Choroid plexus epithelial cell (primary cell): Measurements from ENCODE around the gene STK10.

Source experiments
- DNase-seq: peaks from one replicate; pipeline ENCODE4 v3.0.0-alpha.2; 2010; ENCODE audit warnings: low read depth
- H3K4me3 ChIP-seq: 2 replicates; pipeline ENCODE4 v1.5.1; 2011; ENCODE audit warnings: low read depth, mild to moderate bottlenecking, control low read depth, low read length, moderate library complexity
- TF ChIP-seq, protein P1 (sequence below): conservative IDR thresholded peaks from 2 replicates; pipeline ENCODE4 v1.5.1; 2011; ENCODE audit warnings: low read depth, mild to moderate bottlenecking, control low read depth, inconsistent platforms, low read length, moderate library complexity

The STK10 gene

DNA sequence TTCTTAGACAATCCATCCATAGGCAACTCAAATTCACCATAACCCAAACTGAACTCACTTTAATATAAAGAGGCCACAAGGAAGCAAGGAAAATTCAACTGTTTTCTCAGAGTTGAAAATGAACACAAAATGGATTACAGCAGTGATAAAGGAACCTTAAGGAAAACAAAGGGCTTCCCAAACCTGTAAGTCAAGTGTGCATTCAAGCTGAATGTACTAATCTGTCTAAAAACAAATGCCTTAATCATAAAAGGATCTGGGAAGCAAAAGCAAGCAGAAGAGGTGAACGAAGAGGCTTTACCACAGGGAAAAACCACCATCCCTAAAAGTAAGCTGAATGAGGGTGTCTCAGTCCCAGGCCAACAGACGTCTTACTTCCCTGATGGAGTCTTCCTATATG is 195.2 kb downstream of the STK10 start:
- DNase-seq: no peak
- H3K4me3 ChIP-seq: no peak overlapping the region
- TF ChIP-seq, protein P1, sequence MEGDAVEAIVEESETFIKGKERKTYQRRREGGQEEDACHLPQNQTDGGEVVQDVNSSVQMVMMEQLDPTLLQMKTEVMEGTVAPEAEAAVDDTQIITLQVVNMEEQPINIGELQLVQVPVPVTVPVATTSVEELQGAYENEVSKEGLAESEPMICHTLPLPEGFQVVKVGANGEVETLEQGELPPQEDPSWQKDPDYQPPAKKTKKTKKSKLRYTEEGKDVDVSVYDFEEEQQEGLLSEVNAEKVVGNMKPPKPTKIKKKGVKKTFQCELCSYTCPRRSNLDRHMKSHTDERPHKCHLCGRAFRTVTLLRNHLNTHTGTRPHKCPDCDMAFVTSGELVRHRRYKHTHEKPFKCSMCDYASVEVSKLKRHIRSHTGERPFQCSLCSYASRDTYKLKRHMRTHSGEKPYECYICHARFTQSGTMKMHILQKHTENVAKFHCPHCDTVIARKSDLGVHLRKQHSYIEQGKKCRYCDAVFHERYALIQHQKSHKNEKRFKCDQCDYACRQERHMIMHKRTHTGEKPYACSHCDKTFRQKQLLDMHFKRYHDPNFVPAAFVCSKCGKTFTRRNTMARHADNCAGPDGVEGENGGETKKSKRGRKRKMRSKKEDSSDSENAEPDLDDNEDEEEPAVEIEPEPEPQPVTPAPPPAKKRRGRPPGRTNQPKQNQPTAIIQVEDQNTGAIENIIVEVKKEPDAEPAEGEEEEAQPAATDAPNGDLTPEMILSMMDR: no peak

DNA sequence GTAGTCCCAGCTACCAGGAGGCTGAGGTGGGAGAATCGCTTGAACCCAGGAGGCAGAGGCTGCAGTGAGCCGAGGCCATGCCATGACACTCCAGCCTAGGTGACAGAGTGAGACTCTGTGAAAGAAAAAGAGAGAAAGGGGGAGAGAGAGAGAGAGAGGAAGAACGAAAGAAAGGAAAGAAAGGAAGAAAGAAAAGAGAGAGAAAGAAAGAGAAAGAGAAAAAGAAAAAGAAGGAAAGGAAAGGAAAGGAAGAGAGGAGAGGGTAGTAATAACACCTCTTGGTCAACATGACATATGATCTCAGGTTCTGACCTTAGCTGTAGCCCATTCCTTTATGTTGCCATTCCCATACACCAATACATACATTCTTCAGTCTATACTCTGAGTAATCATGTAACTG is 195.7 kb downstream of the STK10 start:
- DNase-seq: no peak
- H3K4me3 ChIP-seq: no peak overlapping the region
- TF ChIP-seq, protein P1: no peak
